Gastrocnemius medialis (tissue), 4 donors: Measurements from ENCODE around the gene SEC24B.

Experiments used
- CTCF ChIP-seq, 5 experiments: fragments of 450-650 bp in 3 of 5; fragments of 200-600 bp in 2 of 5; sonication (generic) in 2 of 5; IDR thresholded peaks in 4 of 5; conservative IDR thresholded peaks in 1 of 5; 1 replicate in 4 of 5; 2 replicates in 1 of 5; pipeline ENCODE4 v1.5.1; 2016 to 2019; ENCODE audit warnings: antibody characterized with exemption in 5 of 5, mild to moderate bottlenecking in 3 of 5, moderate library complexity in 3 of 5
- POLR2A ChIP-seq, 2 donors: fragments of 450-650 bp; IDR thresholded peaks; one replicate each; pipeline ENCODE4 v1.6.1; 2017; ENCODE audit warnings: antibody characterized with exemption in 2 of 2, mild to moderate bottlenecking in 2 of 2, moderate library complexity in 2 of 2

GRCh38 chr4:109486007-109486406, 52.4 kb downstream of the SEC24B start:
- no peak for TF ChIP-seq CTCF (IDR thresholded peaks at IDR 0.05 in 4 of 5, conservative IDR thresholded peaks at IDR 0.05 in 1 of 5)
- TF ChIP-seq POLR2A (IDR thresholded peaks at IDR 0.05) = no peak
